ENCODE data around the gene UBE2L5.
A peak's percentile ranks its signal among the peaks of the same experiment; 100 is the strongest.

Gene UBE2L5

GRCh38 chr13:30421093-30422053 is 920 bp upstream of the UBE2L5 start:
- TF ChIP-seq BHLHE40 (IDR thresholded peaks at IDR 0.05; ENCODE audit: borderline replicate concordance) (no peak), PKNOX1 (IDR thresholded peaks at IDR 0.05) (no peak), ELF4 (IDR thresholded peaks at IDR 0.05) (no peak), L3MBTL2 (conservative IDR thresholded peaks at IDR 0.05) (peak; percentile 62; the same call in 1 of the 2 replicates), FOXK2 (IDR thresholded peaks at IDR 0.05) (no peak)
- peak; percentile 68 for DNase-seq (ENCODE audit: extremely low spot score)
- POLR2A ChIA-PET = interaction anchor here (1.0 to 1.2 kb wide), 2 partner anchors 15 to 26 kb away, joined by 4 read pairs; no protein-coding TSS in a partner anchor
- CTCF ChIA-PET = no interaction called here

GRCh38 chr13:30423891-30424290 is 1.6 kb downstream of the UBE2L5 start:
- DNase-seq (ENCODE audit: extremely low spot score) = no peak
- TF ChIP-seq FOXM1 (IDR thresholded peaks at IDR 0.05; ENCODE audit: borderline replicate concordance) (no peak), BHLHE40 (IDR thresholded peaks at IDR 0.05; ENCODE audit: borderline replicate concordance) (no peak), TARDBP (IDR thresholded peaks at IDR 0.05) (no peak), LEF1 (IDR thresholded peaks at IDR 0.05; ENCODE audit: borderline replicate concordance) (no peak), ZNF384 (IDR thresholded peaks at IDR 0.05) (no peak), HDGF (IDR thresholded peaks at IDR 0.05; ENCODE audit: borderline replicate concordance) (no peak), ARNT (IDR thresholded peaks at IDR 0.05) (no peak), FOXK2 (IDR thresholded peaks at IDR 0.05) (no peak), L3MBTL2 (conservative IDR thresholded peaks at IDR 0.05) (no peak), CTBP1 (IDR thresholded peaks at IDR 0.05; ENCODE audit: borderline replicate concordance) (no peak), PKNOX1 (IDR thresholded peaks at IDR 0.05) (no peak), SP1 (IDR thresholded peaks at IDR 0.05) (no peak)
- ChIA-PET POLR2A (no interaction called here), CTCF (interaction anchor here (0.8 kb wide), 1 partner anchor 292 kb away, joined by 3 read pairs; no protein-coding TSS in a partner anchor)

GRCh38 chr13:30429235-30429634 is 6.9 kb downstream of the UBE2L5 start:
- ChIA-PET POLR2A (no interaction called here), CTCF (no interaction called here)
- DNase-seq (ENCODE audit: extremely low spot score) = no peak
- TF ChIP-seq FOXK2 (IDR thresholded peaks at IDR 0.05) (no peak), FOXM1 (IDR thresholded peaks at IDR 0.05; ENCODE audit: borderline replicate concordance) (no peak), FOXA1 (IDR thresholded peaks at IDR 0.05) (no peak), L3MBTL2 (conservative IDR thresholded peaks at IDR 0.05) (no peak), TARDBP (IDR thresholded peaks at IDR 0.05) (no peak), SUZ12 (IDR thresholded peaks at IDR 0.05) (no peak), ARNT (IDR thresholded peaks at IDR 0.05) (no peak), CTBP1 (IDR thresholded peaks at IDR 0.05; ENCODE audit: borderline replicate concordance) (no peak), SP1 (IDR thresholded peaks at IDR 0.05) (no peak), ELF4 (IDR thresholded peaks at IDR 0.05) (no peak), PKNOX1 (IDR thresholded peaks at IDR 0.05) (no peak), BHLHE40 (IDR thresholded peaks at IDR 0.05; ENCODE audit: borderline replicate concordance) (no peak), HDGF (IDR thresholded peaks at IDR 0.05; ENCODE audit: borderline replicate concordance) (no peak), LEF1 (IDR thresholded peaks at IDR 0.05; ENCODE audit: borderline replicate concordance) (no peak), ZNF384 (IDR thresholded peaks at IDR 0.05) (no peak), NFRKB (IDR thresholded peaks at IDR 0.05) (no peak)

GRCh38 chr13:30429721-30430694 is 7.7 kb downstream of the UBE2L5 start:
- no peak for TF ChIP-seq BHLHE40 (IDR thresholded peaks at IDR 0.05; ENCODE audit: borderline replicate concordance)
- no peak for TF ChIP-seq CTBP1 (IDR thresholded peaks at IDR 0.05; ENCODE audit: borderline replicate concordance)
- no peak for TF ChIP-seq FOXM1 (IDR thresholded peaks at IDR 0.05; ENCODE audit: borderline replicate concordance)
- TF ChIP-seq SP1 (IDR thresholded peaks at IDR 0.05) = no peak
- no peak for TF ChIP-seq NFRKB (IDR thresholded peaks at IDR 0.05)
- TF ChIP-seq ARNT (IDR thresholded peaks at IDR 0.05) = no peak
- TF ChIP-seq FOXA1 (IDR thresholded peaks at IDR 0.05) = no peak
- no peak for TF ChIP-seq LEF1 (IDR thresholded peaks at IDR 0.05; ENCODE audit: borderline replicate concordance)
- no peak for TF ChIP-seq ZNF384 (IDR thresholded peaks at IDR 0.05)
- no peak for TF ChIP-seq HDGF (IDR thresholded peaks at IDR 0.05; ENCODE audit: borderline replicate concordance)
- TF ChIP-seq PKNOX1 (IDR thresholded peaks at IDR 0.05) = no peak
- no peak for TF ChIP-seq L3MBTL2 (conservative IDR thresholded peaks at IDR 0.05)
- no peak for DNase-seq (ENCODE audit: extremely low spot score)
- ChIA-PET CTCF (no interaction called here), POLR2A (interaction anchor here (0.9 to 1.0 kb wide), 2 partner anchors 22 to 317 kb away, joined by 3 read pairs; no protein-coding TSS in a partner anchor)

Measured in HEK293T (cell line).